Fibroblast of upper back skin (primary cell): ENCODE measurements around the gene PCSK4.
A peak's percentile ranks its signal among the peaks of the same experiment; 100 is the strongest.
"Not testable (repeated sequence)": the region's sequence is repeated elsewhere in the genome, so short reads cannot be mapped to it uniquely, and the experiment has no call there.

Source experiments
- DNase-seq: peaks from one replicate; pipeline ENCODE4 v3.0.0-alpha.2; 2013

Gene PCSK4

DNA sequence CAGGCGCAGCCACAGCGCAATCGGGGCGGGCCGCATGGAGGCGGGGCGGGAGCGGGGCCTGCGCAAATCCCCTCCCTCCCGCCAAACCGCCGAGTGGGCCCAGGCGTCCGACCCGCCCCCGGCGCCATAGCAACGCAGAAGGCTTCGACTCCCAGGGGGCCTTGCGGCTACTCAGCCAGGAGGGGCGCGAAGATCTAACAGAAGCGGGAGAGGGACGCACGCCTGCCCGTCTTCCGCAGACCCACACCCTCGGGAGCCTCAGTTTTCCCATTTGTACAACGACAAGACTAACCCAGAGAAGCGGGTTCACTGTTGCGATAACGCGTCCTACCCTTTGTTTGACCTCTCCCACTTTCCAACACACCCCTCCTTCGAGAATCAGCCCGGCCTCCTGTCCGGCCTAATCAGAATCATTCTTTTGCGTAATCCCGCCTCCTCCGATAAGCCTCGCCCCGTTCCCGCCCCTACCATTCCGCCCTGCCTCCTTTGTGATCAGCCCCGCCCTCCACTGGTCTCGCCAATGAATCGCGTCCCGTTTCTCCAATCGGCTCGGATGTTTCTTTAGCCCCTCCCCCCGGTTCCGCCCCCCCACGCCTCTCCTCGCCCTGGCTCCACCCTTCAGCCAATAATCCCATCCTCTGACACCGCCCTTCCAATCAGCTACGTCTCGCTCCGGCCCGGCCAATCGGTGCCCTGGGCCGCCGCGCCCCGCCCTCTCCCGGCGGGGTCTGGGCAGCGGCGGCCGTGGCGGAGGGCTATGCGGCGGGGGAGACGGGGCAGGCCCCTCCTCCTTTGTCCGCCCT lies at the start of gene PCSK4:
PCSK4 (minus strand) TSS at position 40 of the 803 bp plus-strand sequence; CDS start at position 36, 4 bp downstream.
- peak; percentile 99 for DNase-seq

GRCh38 chr19:1539749-1540148 lies 49.6 kb upstream of the PCSK4 start:
- not testable (repeated sequence) for DNase-seq

DNA sequence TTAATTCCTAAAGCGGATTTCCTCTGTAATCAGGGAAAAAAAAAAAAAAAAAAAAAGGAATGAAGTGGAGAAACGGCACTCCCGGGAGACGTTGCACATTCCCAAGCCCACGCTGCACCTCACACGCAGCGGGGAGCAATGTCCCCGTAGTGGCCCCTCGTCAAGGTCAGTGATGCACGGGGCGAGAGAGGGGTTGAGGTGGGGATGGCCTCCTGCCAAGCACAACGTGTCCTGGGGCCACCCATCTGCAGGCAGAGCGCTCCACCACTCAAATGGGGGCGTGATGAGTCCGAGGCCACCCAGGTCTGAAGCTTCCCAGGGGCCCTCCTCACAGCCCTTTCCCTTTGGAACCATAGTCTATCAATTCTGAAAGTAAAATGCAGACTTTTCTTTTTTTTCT lies 48.8 kb upstream of the PCSK4 start:
- DNase-seq, result peak; percentile 3

DNA sequence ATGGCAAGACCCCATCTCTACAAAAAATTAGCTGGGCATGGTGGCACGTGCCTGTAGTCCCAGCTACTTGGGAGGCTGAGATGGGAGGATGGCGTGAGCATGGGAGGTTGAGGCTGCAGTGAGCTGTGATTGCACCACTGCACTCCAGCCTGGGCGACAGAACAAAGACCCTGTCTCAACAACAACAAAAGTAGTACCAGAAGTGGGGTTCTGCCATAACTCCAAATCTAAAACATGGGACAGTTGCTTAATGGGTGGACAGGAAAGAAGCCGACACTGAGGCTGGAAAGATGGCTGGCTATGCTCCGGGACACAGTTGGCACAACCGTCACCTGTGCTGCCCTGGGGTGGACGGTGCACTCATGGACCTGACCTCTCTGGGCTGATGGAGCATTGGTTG lies 45.5 kb upstream of the PCSK4 start:
- DNase-seq, result not testable (repeated sequence)

- DNase-seq, result no peak
Observed at GRCh38 chr19:1534972-1535371, 44.8 kb upstream of the PCSK4 start.

DNA sequence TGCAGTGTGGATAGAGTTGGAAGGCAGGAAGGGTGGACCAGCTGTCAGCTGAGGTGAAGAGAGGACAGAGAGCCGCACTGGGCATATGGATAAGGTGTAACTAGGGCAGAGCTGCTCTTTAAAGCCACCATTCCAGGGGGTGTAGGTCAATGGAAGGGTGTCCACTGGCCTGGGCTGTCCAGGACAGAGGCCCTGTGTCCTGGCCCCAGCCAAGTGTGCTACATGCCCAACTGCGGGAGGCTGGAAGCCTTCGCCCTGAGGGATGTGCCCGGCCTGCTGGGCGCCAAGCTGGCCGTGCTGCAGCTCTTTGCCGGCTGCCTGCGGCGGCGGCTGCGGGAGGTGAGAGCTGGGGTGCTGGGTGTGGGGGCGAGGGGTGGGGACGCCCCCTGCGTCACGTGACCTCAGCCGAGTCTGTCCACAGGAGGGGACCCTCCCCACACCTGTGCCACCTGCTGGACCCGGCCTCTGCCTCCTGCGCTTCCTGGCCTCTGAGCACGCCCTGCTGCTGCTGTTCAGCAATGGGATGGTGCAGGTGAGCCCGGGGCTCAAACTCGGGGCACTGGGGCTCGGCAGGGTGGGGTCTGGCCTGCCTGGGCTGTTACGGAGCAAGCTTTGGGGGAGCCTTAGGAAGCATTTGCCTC lies 43.5 kb upstream of the PCSK4 start:
- DNase-seq, result no peak

- DNase-seq, result no peak
Observed at GRCh38 chr19:1532003-1532402, 41.9 kb upstream of the PCSK4 start.

DNA sequence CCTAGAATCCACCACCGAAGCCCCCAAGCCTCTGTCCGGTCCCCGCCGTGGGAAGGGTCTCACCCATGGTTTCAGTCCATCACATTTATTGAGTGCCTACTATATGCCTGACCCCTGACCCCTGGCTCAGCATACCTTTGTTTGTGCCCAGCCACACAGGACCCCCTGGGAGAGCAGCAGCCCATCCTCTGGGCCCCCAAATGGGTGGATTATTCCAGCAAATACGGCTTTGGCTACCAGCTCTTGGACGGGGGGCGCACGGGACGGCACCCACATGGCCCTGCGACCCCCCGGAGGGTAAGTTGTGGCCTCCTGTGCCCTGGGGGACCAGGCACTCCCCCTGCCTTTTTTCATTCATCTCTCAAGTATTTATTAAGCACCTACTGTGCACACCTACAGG lies 41.4 kb upstream of the PCSK4 start:
- DNase-seq, result no peak

GRCh38 chr19:1530856-1531255 lies 40.7 kb upstream of the PCSK4 start:
- DNase-seq, result not testable (repeated sequence)

DNA sequence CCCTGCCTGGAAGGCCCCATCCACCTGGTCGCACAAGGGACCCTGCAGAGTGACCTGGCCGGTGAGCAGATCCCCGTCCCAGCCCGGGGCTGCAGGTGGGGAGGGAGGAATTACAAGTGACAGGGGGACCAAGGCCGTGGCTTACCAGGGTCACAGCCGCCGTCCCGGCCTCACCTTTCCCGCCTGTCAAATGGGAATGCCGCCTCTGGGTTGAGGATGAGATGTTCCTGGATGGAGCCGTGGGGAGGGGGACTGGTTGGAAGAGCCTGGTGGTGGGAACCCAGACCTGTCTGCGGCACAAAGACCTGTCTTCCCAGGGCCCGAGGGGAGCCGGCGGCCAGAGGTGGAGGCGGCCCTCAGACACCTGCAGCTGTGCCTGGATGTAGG lies 39.3 kb upstream of the PCSK4 start:
- DNase-seq, result no peak

DNA sequence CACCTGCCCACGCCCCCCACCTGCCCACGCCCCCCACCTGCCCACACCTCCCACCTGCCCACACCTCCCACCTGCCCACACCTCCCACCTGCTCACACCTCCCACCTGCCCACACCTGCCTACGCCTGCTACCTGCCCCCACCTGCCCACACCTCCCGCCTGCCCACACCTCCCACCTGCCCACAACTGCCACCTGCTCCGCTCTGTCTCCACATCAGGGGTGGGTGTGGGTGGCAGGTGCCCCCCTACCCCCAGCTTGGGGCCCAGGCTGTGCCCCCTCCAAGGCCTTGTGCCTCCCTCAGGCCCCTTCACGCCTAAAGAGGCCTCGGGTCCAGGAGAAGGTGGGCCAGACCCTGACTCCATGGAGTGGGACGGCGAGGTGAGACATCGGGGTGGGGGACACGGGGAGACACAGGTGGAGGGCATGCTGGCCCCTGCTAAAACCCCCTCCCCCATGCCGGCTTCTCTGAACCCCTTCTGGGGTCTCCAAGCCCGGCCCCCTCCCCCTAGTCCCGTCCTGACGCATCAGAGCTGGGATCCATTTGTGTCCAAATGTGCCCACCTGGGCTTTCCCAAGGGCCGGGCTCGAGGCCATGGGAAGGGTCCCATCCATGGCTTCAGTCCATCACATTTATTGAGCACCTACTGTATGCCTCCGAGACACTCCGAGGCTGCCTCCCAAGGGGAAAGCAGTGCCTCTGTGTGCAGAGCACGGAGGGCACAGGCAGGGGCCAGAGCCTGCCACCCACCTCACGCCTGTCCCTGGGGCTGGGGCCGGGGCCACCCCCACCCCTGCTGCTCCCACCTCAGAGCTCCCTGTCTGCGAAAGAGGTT lies 38.7 kb upstream of the PCSK4 start:
- no peak for DNase-seq

DNA sequence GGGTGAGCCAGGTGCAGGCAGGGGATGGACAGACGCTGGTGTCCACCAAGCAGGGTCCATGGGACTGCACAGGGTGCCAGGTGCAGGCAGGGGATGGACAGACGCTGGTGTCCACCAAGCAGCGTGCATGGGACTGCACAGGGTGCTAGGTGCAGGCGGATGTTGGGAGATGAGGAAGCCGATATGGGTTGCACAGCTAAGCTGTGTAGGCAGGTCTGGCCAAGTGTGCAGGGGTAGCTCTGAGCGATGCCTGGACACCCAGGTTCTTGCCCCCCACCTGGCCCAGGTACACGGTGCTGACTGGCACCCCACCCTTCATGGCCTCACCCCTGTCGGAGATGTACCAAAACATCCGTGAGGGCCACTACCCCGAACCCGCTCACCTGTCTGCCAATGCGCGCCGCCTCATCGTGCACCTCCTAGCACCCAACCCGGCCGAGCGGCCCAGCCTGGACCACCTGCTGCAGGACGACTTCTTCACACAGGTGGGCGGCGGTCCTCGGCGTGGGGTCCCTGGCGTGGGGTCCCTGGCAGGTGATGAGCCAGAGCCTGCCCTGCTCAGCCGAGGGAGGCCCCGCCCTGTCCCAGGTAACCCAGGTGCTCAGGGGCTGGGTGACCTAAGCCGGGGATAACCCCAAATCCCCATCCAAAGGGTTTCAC lies 37.6 kb upstream of the PCSK4 start:
- DNase-seq, result no peak

GRCh38 chr19:1526979-1527649 lies 37.0 kb upstream of the PCSK4 start:
- no peak for DNase-seq

DNA sequence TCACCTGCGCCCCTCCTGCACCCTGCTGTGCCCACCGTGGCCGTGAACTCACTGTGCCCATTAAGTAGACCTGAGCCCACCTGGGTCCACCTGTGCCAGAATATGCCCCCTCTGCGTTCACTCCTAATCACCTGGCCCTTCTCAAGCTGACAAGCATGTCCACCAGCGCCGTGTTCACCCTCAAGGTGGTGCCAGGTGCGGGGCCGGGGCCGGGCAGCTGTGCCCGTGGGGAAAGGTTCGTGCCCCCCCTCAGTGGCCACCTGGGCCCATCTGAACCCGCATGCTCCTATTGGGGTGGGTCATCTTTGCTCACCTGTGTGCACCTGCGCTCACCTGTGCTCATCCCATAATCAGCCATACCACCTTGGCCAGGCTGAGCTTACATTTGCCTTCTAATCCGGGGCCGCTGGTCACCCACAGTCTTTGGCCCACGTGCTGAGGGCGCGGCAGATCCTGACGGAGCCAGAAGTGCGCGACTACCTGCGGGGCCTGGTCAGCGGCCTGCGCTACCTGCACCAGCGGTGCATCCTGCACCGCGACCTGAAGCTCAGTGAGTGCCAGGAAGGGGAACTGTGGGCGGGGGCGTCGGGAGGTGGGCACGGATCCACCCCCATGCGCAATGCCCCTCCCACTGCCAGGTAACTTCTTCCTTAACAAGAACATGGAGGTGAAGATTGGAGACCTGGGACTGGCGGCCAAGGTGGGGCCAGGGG lies 36.1 kb upstream of the PCSK4 start:
- DNase-seq, result no peak

DNA sequence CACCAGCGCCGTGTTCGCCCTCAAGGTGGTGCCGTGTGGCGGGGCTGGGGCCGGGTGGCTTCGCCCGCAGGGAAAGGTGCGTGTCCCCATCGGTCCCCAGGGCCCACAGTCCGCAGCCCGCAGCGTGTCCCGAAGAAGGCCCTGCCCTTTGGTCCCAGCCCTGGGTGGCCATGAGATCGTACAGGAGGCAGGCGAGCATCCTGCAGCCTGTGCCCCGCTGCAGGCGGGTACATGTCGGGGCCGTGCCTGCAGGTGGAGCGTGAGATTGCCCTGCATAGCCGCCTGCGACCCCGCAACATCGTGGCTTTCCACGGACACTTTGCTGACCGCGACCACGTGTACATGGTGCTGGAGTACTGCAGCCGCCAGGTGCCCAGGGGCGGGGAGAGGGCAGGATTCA lies 35.2 kb upstream of the PCSK4 start:
- no peak for DNase-seq

- no peak for DNase-seq
Observed at GRCh38 chr19:1524972-1525325, 34.8 kb upstream of the PCSK4 start.

GRCh38 chr19:1524287-1524971 lies 34.3 kb upstream of the PCSK4 start:
- no peak for DNase-seq

GRCh38 chr19:1523412-1524286 lies 33.5 kb upstream of the PCSK4 start, which contains the start of gene PLK5:
TSS of gene PLK5 (plus strand) at chr19:1524077. CDS start at chr19:1526997, 2,920 bp downstream.
- no peak for DNase-seq

DNA sequence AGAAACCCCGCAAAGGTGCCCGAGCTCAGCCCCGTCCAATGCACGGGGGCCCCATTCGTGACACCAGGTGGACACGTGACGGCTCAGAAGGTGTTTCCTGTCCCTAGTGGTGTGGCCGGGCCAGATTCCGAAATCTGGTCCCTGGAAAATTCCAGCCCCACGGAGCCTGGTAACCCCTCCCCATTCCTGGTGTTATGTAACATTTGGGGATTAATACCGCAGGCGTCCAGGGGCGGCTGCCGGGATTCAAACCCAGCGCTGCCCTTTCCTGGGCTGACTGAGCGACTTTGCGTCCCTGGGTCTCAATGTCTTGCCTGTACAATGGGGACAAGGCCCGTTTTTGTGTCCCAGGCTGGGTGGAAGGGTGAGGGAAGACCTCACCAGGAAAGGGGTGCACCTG lies 32.7 kb upstream of the PCSK4 start:
- DNase-seq, result no peak

DNA sequence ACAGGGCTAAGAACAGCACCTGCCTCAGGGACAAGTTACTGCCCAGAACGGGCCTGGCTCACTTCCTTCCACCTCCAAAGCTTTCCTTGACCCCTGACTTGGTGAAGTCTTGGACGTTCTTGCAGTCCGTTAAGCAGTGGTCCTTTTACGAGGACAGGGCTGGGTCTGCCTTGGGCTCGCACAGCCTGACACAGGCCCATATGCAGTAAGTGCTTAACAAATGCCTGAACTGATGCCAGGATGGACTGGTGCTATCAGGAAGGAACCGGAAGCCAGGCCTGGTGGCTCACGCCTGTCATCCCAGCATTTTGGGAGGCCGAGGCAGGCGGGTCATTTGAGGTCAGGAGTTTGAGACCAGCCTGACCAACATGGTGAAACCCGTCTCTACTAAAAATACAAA lies 31.9 kb upstream of the PCSK4 start:
- DNase-seq, result no peak
